ENCODE results near the gene ZYG11A.

The ZYG11A gene

DNA sequence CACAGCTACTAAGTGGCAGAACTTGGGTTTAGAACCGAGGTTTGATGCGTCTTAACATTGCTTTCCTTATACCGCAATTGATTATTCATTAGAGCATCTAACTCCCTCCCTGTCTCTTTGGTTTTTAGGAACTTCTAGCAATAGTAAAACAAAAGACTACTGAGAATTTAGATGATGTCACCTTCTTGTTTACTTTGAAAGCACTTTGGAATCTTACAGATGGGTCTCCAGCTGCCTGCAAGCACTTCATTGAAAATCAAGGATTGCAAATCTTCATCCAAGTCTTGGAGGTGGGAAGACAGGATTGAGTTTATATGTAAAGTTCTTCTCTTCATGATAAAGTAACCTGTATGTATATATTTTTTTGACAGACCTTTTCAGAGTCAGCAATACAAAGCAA lies 35.0 kb downstream of the ZYG11A start:
- no peak for DNase-seq (ENCODE audit: low spot score)

DNA sequence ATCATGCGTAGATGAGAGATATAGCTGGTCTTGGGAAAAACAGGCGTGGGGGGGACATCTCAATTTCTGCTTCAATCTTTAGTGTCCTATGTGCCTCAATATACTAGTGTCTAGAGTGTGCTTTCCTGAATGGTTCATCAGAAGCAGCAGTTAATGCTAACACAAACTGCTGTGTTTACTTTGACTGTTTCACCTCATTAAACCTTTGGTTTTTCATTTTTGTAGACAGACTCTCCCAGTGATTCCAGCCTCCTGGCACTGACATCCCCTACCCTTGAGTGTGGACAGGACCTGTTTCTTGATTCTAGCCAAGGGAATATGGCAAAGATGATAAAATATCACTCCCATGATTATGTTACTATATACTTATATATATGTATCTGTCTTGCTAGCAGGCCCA lies 37.6 kb downstream of the ZYG11A start:
- no peak for DNase-seq (ENCODE audit: low spot score)

DNA sequence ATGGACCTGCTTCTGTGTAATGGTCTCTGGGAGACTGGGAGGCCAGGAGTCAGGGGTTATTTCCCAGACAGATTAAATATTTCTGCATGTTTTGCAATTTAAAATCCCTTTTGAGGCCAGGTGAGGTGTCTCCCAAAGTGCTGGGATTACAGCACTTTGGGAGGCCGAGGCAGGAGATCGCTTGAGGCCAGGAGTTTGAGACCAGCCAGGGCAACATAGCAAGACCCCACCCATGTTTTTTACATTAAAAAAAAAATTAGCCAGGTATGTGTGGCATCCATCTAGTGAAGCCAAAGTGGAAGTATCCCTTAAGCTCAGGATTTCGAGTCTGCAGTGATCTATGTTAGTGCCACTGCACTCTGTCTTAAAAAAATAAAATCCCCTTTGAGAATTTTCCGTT lies 44.9 kb downstream of the ZYG11A start:
- no peak for DNase-seq (ENCODE audit: low spot score)

- DNase-seq (ENCODE audit: low spot score) = no peak
Observed at GRCh38 chr1:52892424-52893215, 50.1 kb downstream of the ZYG11A start.

DNA sequence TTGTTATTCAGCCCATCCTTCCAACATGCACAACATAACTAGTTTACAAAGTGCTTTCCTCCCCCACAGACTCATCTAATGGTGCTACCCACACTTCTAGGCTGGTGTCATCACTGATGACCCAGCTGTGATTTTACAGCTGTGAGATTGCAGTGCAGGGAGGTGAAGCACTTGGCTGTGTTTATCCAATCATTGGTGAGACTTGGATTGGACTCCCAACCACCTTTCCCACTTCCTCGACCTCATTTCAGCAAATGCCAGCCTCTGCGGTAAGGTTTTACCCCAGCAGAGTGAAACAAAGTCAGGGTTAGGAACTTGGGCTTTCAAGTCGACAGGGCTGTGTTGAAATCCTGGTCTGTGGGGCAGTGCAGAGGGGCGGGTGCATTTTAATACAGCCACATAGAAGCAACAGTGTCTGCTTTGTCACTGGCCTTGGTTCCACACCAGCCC lies 56.9 kb downstream of the ZYG11A start:
- DNase-seq (ENCODE audit: low spot score) = no peak

GRCh38 chr1:52900402-52900801 lies 57.8 kb downstream of the ZYG11A start:
- no peak for DNase-seq (ENCODE audit: low spot score)

DNA sequence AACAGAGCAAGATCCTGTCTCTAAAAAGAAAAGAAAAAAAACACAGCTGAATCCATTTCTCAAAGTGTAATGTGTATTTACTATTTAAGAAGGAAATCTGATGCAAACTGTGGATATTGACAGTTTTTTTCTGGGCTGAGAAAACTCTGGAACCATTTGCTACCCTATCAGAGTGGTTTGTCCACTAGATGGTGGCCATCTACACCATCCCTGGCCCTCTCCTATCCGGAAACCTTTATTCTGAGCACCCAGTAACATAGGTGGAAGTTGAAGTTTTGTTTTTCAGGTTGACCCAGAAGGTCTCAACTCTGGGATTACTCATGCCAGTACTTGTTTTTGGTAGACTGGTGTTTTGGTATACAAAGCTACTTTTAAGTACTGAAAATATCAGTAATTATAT lies 58.8 kb downstream of the ZYG11A start:
- DNase-seq (ENCODE audit: low spot score) = no peak

GRCh38 chr1:52904208-52904926 lies 61.8 kb downstream of the ZYG11A start:
- no peak for DNase-seq (ENCODE audit: low spot score)

DNA sequence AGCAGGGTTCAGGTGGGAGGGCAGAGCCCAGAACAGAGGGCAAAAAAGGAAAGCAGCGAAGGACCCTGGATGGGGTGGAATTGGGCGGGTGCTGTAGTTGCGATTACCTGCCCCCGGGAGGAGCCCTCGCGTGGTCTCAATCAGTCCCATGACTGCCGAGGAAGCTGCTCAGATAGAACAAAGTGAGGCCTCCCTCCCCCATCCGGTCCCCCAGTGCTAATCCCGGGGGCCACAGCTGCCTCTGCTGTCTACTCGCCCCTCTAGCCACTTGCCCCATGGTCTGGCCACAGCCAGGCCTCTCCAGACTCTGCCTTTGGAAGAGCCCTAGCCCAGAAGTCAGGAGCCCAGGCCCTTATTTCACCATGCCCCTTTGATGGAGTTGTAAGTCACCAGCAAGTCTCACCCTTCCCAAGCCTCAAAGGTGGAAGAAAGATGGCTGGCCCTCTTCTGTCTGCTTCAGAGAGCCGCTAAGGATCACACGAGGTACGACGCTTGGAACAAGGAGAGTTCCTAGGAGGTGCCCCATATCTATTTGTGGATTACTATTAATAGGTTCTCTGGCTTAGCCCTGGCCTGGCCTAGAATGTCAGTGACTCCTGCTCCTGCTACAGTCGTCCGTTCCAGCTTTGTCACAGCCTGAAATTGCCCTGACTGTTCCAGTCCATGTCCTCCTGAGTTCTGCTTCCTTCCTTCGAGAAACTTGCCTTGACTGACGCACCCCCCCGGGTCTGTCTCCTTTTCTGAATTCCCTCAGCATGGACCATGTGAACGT lies 62.6 kb downstream of the ZYG11A start:
- DNase-seq (ENCODE audit: low spot score) = no peak

- DNase-seq (ENCODE audit: low spot score) = no peak
Observed at GRCh38 chr1:52906135-52906603, 63.6 kb downstream of the ZYG11A start.

DNA sequence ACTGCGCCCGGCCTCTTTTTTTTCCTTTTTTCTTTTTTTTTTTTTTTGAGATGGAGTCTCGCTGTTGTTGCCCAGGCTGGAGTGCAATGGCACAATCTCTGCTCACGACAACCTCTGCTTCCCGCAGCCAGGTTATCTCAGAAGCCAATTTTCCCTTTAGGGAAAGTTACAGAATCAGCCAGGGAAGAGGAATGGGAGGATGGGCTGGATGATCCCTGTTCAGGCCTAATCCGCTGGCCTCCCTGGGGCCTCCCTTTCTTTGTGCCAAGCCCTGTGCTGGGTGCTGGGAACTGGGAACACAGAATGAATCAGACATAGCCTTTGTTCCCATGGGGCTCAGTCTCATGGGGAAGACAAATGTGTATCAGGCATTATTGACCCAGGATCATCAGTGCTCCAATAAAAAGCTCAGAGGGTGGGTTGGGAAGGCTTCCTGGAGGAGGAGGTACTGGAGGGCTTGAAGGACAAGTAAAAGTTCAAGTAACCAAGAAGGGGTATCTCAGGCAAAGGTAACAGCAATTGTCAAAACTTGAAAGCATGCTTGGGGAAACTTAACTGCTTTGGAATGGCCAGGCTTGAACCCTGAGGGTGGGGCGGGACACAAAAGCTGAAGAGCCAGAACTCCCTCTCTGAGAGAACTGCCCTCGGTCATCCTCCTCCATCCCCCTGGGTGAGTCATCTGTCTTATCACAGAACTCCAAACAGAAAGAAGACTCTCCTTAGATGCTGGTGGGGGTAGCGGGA lies 64.7 kb downstream of the ZYG11A start:
- DNase-seq (ENCODE audit: low spot score) = no peak

- no peak for DNase-seq (ENCODE audit: low spot score)
Observed at GRCh38 chr1:52907812-52908153, 65.2 kb downstream of the ZYG11A start.

DNA sequence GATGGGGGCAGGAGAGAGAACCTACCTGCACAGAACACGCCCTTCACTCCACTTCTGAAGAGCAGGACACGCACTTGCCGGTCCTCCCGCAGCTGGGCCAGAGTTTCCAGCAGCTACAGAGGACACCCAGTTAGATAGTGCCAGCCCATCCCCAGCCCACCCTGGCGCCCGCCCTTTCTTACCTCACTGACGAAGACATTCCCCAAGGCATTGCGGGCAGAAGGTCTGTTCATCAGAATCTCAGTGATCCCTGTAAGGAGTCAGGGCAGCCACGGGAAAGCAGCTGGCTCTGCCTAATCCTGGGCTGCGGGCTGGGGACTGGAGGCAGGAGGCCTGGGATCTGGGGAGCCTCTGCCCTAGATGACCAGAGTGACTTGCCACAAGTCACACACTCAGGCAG lies 69.0 kb downstream of the ZYG11A start:
- DNase-seq (ENCODE audit: low spot score) = no peak

DNA sequence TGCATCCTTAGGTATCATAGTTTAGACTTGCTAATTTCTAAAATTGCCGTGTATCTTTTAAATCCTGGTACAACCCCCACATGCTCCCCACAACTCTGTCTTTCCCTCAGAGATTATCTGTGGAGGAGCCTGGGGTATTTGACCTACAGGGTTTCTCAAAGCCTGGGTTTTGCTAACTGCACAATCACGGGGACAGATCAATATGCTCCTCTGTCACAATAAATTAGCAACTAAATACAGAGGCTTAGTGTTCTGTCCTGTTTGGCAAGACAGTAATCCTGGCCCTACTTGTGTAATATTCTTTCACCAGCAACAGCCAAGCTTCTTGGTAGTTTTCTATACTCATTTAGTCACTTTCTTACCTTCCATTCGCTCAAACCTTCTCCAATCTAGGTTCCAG lies 70.5 kb downstream of the ZYG11A start:
- DNase-seq (ENCODE audit: low spot score) = no peak

GRCh38 chr1:52913537-52913936 lies 71.0 kb downstream of the ZYG11A start:
- no peak for DNase-seq (ENCODE audit: low spot score)

GRCh38 chr1:52914463-52914862 lies 71.9 kb downstream of the ZYG11A start:
- DNase-seq (ENCODE audit: low spot score) = no peak

DNA sequence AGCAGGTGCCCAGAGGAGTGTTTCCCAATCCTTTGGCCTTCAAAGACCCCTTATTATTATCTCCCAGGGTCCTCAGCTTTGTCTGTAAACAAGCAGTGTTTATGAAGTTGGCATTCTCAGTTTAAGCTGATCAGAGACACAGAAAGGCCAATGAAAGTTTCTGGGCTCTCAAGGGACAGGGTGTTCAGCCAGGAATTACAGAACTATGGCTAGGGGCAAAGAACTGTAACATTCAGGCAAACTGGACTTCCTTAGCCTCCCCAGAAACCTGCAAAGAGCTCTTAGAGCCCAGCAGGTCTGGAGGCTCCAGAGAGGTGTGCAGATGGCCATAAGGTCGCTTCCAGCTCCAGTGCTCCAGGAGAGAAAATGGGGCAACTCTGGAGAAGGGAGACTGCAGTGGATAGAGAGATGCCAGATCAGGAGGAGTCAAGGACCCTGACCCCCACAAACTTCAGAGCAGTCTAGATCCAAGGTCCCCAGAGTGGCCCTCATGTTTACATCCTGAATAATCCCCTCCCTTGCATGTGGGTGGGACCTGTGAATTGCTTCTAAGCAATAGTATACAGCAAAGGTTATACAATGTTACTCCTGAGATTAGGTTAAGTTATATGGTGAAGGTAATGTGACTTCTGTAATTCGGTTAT lies 72.8 kb downstream of the ZYG11A start:
- no peak for DNase-seq (ENCODE audit: low spot score)

DNA sequence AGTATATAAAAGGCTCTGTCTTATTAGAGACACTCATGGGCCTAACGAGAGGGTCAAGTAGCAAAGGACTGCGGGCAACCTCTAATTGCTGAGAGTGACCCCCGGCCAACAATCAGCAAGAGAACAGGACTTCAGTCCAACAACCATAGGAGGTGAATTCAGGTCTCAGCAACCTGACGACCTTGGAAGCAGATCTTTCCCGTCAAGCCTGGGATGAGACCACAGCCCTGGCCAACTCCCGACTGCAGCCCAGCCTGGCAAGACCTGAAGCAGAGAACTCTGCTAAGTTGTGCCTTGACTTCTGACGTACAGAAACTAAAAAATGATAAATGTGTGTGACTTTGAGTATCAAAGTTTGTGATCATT lies 73.3 kb downstream of the ZYG11A start:
- no peak for DNase-seq (ENCODE audit: low spot score)

DNA sequence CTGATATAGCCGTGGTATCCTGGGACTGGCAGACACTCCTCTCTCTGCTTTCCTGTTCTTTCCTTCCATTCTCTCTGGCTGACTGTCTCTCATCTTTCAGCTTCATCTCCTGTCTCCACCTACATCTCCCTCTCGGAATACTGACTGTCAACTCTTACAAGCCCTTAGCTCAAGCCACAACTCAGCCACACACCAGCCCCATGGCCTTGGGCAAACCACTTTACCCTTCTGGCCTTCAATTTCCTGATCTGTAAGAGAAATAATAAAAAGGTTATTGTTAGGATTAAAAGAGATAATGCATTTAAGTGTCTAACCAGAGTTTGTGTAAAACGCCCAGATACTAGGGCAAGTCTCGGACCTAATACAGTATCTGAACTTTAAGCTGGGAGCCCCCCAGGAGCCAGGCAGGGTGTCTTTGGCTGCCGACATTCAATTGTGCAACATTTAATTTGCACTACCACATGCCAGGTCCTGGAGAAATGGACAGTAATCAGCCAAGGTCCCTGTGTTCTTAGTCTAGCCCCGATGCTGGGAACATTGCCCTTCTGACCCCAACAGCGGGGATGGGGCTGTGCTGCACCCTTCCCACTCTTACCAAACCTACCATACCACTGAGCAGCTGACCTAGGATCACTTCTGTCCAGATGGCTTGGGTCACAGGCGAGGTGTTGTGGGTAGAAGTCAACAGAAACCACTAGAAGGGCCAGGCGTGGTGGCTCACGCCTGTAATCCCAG lies 73.8 kb downstream of the ZYG11A start:
- DNase-seq (ENCODE audit: low spot score) = no peak

DNA sequence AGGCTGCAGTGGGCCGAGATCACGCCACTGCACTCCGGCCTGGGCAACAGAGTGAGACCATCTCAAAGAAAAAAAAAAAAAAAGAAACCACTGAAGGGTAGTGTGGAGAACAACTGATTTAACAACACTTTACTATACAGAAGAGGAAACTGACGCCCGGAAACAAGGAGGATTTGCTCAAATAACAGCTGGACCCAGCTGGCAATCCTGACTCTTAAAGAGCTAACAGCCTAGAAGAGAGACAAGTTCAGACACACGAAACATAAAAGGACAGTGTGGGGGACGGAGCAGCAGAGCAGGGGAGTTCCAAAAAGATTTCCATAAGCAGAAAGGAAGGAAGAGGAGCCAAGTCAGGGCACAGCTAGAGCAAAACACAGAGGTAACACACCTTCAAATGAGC lies 74.6 kb downstream of the ZYG11A start:
- no peak for DNase-seq (ENCODE audit: low spot score)

- DNase-seq (ENCODE audit: low spot score) = no peak
Observed at GRCh38 chr1:52917581-52917980, 75.0 kb downstream of the ZYG11A start.

Data from pons (tissue), 1 donor.